H9 (cell line): Measurements from ENCODE around the gene FLVCR2. TPM values are rescaled to one million over a fixed set of nuclear protein-coding genes. Genes with fewer than 3 reads are reported as not detected.

Experiments
- DNase-seq: peaks from one replicate; pipeline ENCODE4 v3.0.0-alpha.2; 2017
- H2AFZ ChIP-seq: one replicate; pipeline ENCODE4 v1.6.1; 2013; ENCODE audit warnings: mild to moderate bottlenecking, low read length, control low read depth, moderate library complexity
- H2AK5ac ChIP-seq: 2 replicates; pipeline ENCODE4 v1.6.1; 2013; ENCODE audit warnings: low read length, control low read depth, mixed read lengths; ENCODE audit not compliant: insufficient read length
- H2BK120ac ChIP-seq: one replicate; pipeline ENCODE4 v1.6.1; 2013; ENCODE audit warnings: low read depth, mild to moderate bottlenecking, low read length, control low read depth, inconsistent platforms; ENCODE audit not compliant: poor library complexity, severe bottlenecking
- H2BK12ac ChIP-seq: 2 replicates; pipeline ENCODE4 v1.6.1; 2013; ENCODE audit warnings: low read length, control low read depth, mixed read lengths, low read depth; ENCODE audit not compliant: insufficient read length
- H2BK15ac ChIP-seq: 2 replicates; pipeline ENCODE4 v1.6.1; 2013; ENCODE audit warnings: low read depth, low read length, control low read depth
- H2BK20ac ChIP-seq: one replicate; pipeline ENCODE4 v1.6.1; 2013; ENCODE audit warnings: low read depth, mild to moderate bottlenecking, low read length, control low read depth, inconsistent platforms; ENCODE audit not compliant: poor library complexity, severe bottlenecking
- H2BK5ac ChIP-seq: 2 replicates; pipeline ENCODE4 v1.6.1; 2013; ENCODE audit warnings: low read length, control low read depth, mixed read lengths; ENCODE audit not compliant: insufficient read length
- H3K14ac ChIP-seq: 2 replicates; pipeline ENCODE4 v1.6.1; 2013; ENCODE audit warnings: low read length, control low read depth; ENCODE audit not compliant: insufficient read depth
- H3K18ac ChIP-seq: 2 replicates; pipeline ENCODE4 v1.6.1; 2013; ENCODE audit warnings: low read depth, mild to moderate bottlenecking, mixed read lengths, low read length, control low read depth; ENCODE audit not compliant: insufficient read length
- H3K23ac ChIP-seq: 2 replicates; pipeline ENCODE4 v1.6.1; 2013; ENCODE audit warnings: low read length, control low read depth, mixed read lengths, low read depth; ENCODE audit not compliant: insufficient read length
- H3K23me2 ChIP-seq: 2 replicates; pipeline ENCODE4 v1.6.1; 2013; ENCODE audit warnings: low read depth, mild to moderate bottlenecking, mixed read lengths, low read length, control low read depth; ENCODE audit not compliant: insufficient read length, poor library complexity, severe bottlenecking
- H3K27ac ChIP-seq: 2 replicates; pipeline ENCODE4 v1.5.1; 2013; ENCODE audit warnings: low read length, control low read depth, mixed read lengths, low read depth; ENCODE audit not compliant: insufficient read length
- H3K27me3 ChIP-seq: 2 replicates; pipeline ENCODE4 v1.6.1; 2013; ENCODE audit warnings: low read length, control low read depth, inconsistent platforms; ENCODE audit not compliant: insufficient read depth
- H3K4ac ChIP-seq: 2 replicates; pipeline ENCODE4 v1.6.1; 2013; ENCODE audit warnings: low read depth, mild to moderate bottlenecking, control low read depth, inconsistent platforms, low read length, moderate library complexity
- H3K4me1 ChIP-seq: 2 replicates; pipeline ENCODE4 v1.6.1; 2013; ENCODE audit warnings: low read length, control low read depth, inconsistent platforms; ENCODE audit not compliant: insufficient read depth
- H3K4me2 ChIP-seq: 2 replicates; pipeline ENCODE4 v1.6.1; 2013; ENCODE audit warnings: low read length, control low read depth, mixed read lengths; ENCODE audit not compliant: insufficient read length, insufficient read depth
- H3K56ac ChIP-seq: 2 replicates; pipeline ENCODE4 v1.6.1; 2013; ENCODE audit warnings: low read depth, mild to moderate bottlenecking, mixed read lengths, low read length, control low read depth; ENCODE audit not compliant: insufficient read length
- H3K79me1 ChIP-seq: 2 replicates; pipeline ENCODE4 v1.6.1; 2013; ENCODE audit warnings: low read depth, mild to moderate bottlenecking, moderate library complexity, low read length, control low read depth, inconsistent platforms; ENCODE audit not compliant: insufficient read depth, poor library complexity, severe bottlenecking
- H3K79me2 ChIP-seq: 2 replicates; pipeline ENCODE4 v1.6.1; 2013; ENCODE audit warnings: low read length, control low read depth, inconsistent platforms; ENCODE audit not compliant: insufficient read depth
- H3K9ac ChIP-seq: 2 replicates; pipeline ENCODE4 v1.6.1; 2013; ENCODE audit warnings: low read length, control low read depth, mixed read lengths; ENCODE audit not compliant: insufficient read length; ENCODE audit errors: extremely low read depth
- H3K9me3 ChIP-seq: one replicate; pipeline ENCODE4 v1.6.1; 2013; ENCODE audit warnings: low read depth, low read length, inconsistent platforms; ENCODE audit not compliant: control insufficient read depth
- H3T11ph ChIP-seq: one replicate; pipeline ENCODE4 v1.6.1; 2013; ENCODE audit warnings: mild to moderate bottlenecking, low read length, control low read depth, inconsistent platforms
- H4K20me1 ChIP-seq: one replicate; pipeline ENCODE4 v1.6.1; 2013; ENCODE audit not compliant: control insufficient read depth, insufficient read length, insufficient read depth
- H4K5ac ChIP-seq: 2 replicates; pipeline ENCODE4 v1.6.1; 2013; ENCODE audit warnings: low read depth, mild to moderate bottlenecking, mixed read lengths, low read length, control low read depth; ENCODE audit not compliant: insufficient read length
- H4K8ac ChIP-seq: replicated peaks from 2 replicates; pipeline ENCODE4 v1.6.1; 2013; ENCODE audit warnings: low read length, control low read depth, mixed read lengths, low read depth; ENCODE audit not compliant: insufficient read length
- H4K91ac ChIP-seq: 2 replicates; pipeline ENCODE4 v1.6.1; 2013; ENCODE audit warnings: low read depth, mild to moderate bottlenecking, moderate library complexity, mixed read lengths, low read length, control low read depth; ENCODE audit not compliant: insufficient read length
- H3K27ac Mint-ChIP-seq, 3 experiments: 2 replicates in 2 of 3; 3 replicates in 1 of 3; pipeline ENCODE4 v1.8.0; 2020 to 2021; ENCODE audit warnings: mixed read lengths in 3 of 3, mild to moderate bottlenecking in 1 of 3, moderate library complexity in 1 of 3
- H3K27me3 Mint-ChIP-seq: 2 replicates; pipeline ENCODE4 v1.8.0; 2021; ENCODE audit warnings: low read depth, mild to moderate bottlenecking, moderate library complexity, mixed read lengths
- H3K36me3 Mint-ChIP-seq, 3 experiments: 2 replicates in 2 of 3; 3 replicates in 1 of 3; pipeline ENCODE4 v1.8.0; 2020 to 2021; ENCODE audit warnings: low read depth in 3 of 3, mixed read lengths in 3 of 3; ENCODE audit not compliant: insufficient read depth in 1 of 3
- H3K4me1 Mint-ChIP-seq, 2 experiments: 2 replicates each; pipeline ENCODE4 v1.8.0; 2020; ENCODE audit warnings: mixed read lengths in 2 of 2
- H3K4me3 Mint-ChIP-seq, 2 experiments: 2 replicates in 1 of 2; 3 replicates in 1 of 2; pipeline ENCODE4 v1.8.0; 2020 to 2021; ENCODE audit warnings: mild to moderate bottlenecking in 2 of 2, mixed read lengths in 2 of 2, moderate library complexity in 1 of 2
- H3K9me3 Mint-ChIP-seq, 2 experiments: 2 replicates in 1 of 2; 3 replicates in 1 of 2; pipeline ENCODE4 v1.8.0; 2020; ENCODE audit warnings: mild to moderate bottlenecking in 2 of 2, mixed read lengths in 2 of 2, moderate library complexity in 1 of 2
- WGBS: extraction: QIAGEN DNeasy Blood & Tissue Kit; methylation state at CpG from one replicate; pipeline ENCODE4 v1.1.7; 2013; ENCODE audit warnings: missing lambda C conversion rate, low lambda C conversion rate, mixed read lengths; ENCODE audit not compliant: insufficient read length; ENCODE audit errors: extremely low coverage; 5-methylcytosine and 5-hydroxymethylcytosine counted together
- total RNA-seq: library from RNA; stranded (reverse); gene quantifications from 2 replicates; pipeline ENCODE4 v1.2.1, GENCODE V29; 2021
- TF ChIP-seq, protein P1 (sequence below): fragments of 200-600 bp; sonication (generic); conservative IDR thresholded peaks from 3 replicates; pipeline ENCODE4 v1.8.0; 2021; ENCODE audit warnings: antibody characterized with exemption, mild to moderate bottlenecking

The FLVCR2 gene
- total RNA-seq, 1 experiment from 2014 or later = 7.1 TPM

DNA sequence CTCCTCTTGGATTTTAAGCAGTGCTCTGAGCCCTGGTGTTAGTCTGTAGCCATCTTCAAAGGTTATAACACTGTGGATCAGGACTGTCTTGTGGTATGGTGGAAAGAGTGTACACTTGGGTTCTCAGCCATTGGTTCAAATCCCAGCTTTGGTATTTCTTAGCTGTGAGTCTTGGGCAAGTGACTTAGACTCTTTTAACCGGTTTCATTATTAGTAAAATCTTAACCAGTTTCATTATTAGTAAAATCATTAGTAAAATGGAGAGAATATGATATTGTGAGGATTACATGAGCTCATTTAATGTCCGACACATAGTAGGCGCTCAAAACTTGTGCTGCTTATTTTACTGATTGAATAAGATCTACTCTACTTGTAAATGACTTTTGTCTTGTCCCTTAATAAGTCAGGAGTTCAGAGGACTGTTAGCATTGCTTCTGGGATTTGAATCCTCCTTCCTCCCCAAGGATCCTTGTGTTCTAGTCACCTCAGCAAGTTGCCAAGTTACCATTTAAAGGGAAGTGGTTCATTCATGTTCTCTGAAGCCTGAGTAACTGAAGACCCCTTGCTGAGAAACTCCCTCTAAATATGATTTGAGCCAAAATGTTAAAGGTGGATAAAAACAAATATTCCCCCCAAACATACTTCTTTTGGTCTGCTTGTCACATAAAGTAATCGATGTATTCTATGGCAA, 95.1 kb downstream of the FLVCR2 start:
- no peak overlapping the region for H2BK15ac ChIP-seq
- no peak overlapping the region for H3K27ac ChIP-seq
- WGBS = no CpG with 5 or more reads among the region's 4 CpGs
- H3K36me3 Mint-ChIP-seq = peaks cover 8 to 35% (median 32%) of the 10 kb centered on the region in 3 experiments; a peak in 6 of 7 replicates
- H4K91ac ChIP-seq = no peak overlapping the region
- H3K27ac Mint-ChIP-seq = peak overlapping the region in 1 of 3 experiments; percentile 63; a peak in 2 of 7 replicates
- no peak overlapping the region for H3K14ac ChIP-seq
- no peaks in the 10 kb centered on the region for H3K27me3 Mint-ChIP-seq
- no peak overlapping the region for H4K5ac ChIP-seq
- H3K4ac ChIP-seq = no peak overlapping the region
- H4K20me1 ChIP-seq = no peaks in the 10 kb centered on the region
- no peaks in the 10 kb centered on the region for H3K4me1 ChIP-seq
- TF ChIP-seq, protein P1, sequence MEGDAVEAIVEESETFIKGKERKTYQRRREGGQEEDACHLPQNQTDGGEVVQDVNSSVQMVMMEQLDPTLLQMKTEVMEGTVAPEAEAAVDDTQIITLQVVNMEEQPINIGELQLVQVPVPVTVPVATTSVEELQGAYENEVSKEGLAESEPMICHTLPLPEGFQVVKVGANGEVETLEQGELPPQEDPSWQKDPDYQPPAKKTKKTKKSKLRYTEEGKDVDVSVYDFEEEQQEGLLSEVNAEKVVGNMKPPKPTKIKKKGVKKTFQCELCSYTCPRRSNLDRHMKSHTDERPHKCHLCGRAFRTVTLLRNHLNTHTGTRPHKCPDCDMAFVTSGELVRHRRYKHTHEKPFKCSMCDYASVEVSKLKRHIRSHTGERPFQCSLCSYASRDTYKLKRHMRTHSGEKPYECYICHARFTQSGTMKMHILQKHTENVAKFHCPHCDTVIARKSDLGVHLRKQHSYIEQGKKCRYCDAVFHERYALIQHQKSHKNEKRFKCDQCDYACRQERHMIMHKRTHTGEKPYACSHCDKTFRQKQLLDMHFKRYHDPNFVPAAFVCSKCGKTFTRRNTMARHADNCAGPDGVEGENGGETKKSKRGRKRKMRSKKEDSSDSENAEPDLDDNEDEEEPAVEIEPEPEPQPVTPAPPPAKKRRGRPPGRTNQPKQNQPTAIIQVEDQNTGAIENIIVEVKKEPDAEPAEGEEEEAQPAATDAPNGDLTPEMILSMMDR = no peak
- no peak overlapping the region for H2BK20ac ChIP-seq
- H2BK5ac ChIP-seq = no peak overlapping the region
- no peak overlapping the region for H3K9ac ChIP-seq
- no peak overlapping the region for H2BK120ac ChIP-seq
- no peaks in the 10 kb centered on the region for H3K23me2 ChIP-seq
- H3K9me3 Mint-ChIP-seq = no peaks in the 10 kb centered on the region
- no peaks in the 10 kb centered on the region for H3K79me2 ChIP-seq
- H3T11ph ChIP-seq = no peak overlapping the region
- no peak overlapping the region for H3K23ac ChIP-seq
- H2AK5ac ChIP-seq = no peak overlapping the region
- H3K4me1 Mint-ChIP-seq = no peaks in the 10 kb centered on the region
- H3K56ac ChIP-seq = no peak overlapping the region
- H3K79me1 ChIP-seq = no peaks in the 10 kb centered on the region
- no peak overlapping the region for H4K8ac ChIP-seq
- no peak overlapping the region for H2AFZ ChIP-seq
- H3K4me3 Mint-ChIP-seq = no peak overlapping the region
- no peaks in the 10 kb centered on the region for H3K27me3 ChIP-seq
- H3K9me3 ChIP-seq = no peaks in the 10 kb centered on the region
- no peak overlapping the region for H3K4me2 ChIP-seq
- DNase-seq = no peak
- no peak overlapping the region for H3K18ac ChIP-seq
- H2BK12ac ChIP-seq = no peak overlapping the region
